H1 (cell line): ENCODE data around the gene DLL4. TPM values are rescaled to one million over a fixed set of nuclear protein-coding genes. Genes with fewer than 3 reads are reported as not detected.

Experiments
- CTCF ChIA-PET: fragments of 300-600 bp; sonication (Branson Sonifier 250); formaldehyde crosslinking; loops from one replicate; lab custom pipeline; 2021; ENCODE audit not compliant: partially characterized antibody; lab: Charles Lee
- POLR2A ChIA-PET: fragments of 300-600 bp; sonication (Branson Sonifier 250); formaldehyde crosslinking; loops from one replicate; lab custom pipeline; 2021; ENCODE audit warnings: inconsistent platforms; ENCODE audit not compliant: partially characterized antibody; lab: Charles Lee
- DNase-seq, 2 experiments: peaks; one replicate each; pipeline versions ENCODE4 v3.0.0 to v3.0.0-alpha.2; 2010 to 2022; ENCODE audit warnings: low spot score in 2 of 2, low read depth in 1 of 2, mixed read lengths in 1 of 2
- FAIRE-seq: peaks from 2 replicates; lab custom pipeline; 2011; peaks lifted over from hg19 to GRCh38; lab: Jason Lieb, UNC
- H2AFZ ChIP-seq: 2 replicates; pipeline ENCODE4 v1.8.1; 2012; ENCODE audit warnings: low read length, inconsistent platforms
- H2AK5ac ChIP-seq: 2 replicates; pipeline ENCODE4 v1.6.1; 2013; ENCODE audit warnings: low read depth, low read length
- H2BK120ac ChIP-seq: replicated peaks from 2 replicates; pipeline ENCODE3; 2013; ENCODE audit warnings: low read depth, low read length, inconsistent platforms
- H2BK12ac ChIP-seq: 2 replicates; pipeline ENCODE4 v1.6.1; 2013; ENCODE audit warnings: low read depth, low read length
- H2BK15ac ChIP-seq: 2 replicates; pipeline ENCODE4 v1.6.1; 2013; ENCODE audit warnings: low read length
- H2BK20ac ChIP-seq: 2 replicates; pipeline ENCODE4 v1.6.1; 2013; ENCODE audit warnings: low read length
- H2BK5ac ChIP-seq: 2 replicates; pipeline ENCODE4 v1.6.1; 2013; ENCODE audit warnings: low read depth, low read length
- H3K14ac ChIP-seq: 2 replicates; pipeline ENCODE4 v1.6.1; 2013; ENCODE audit warnings: inconsistent platforms; ENCODE audit not compliant: insufficient read length
- H3K18ac ChIP-seq: 2 replicates; pipeline ENCODE4 v1.6.1; 2013; ENCODE audit warnings: low read length; ENCODE audit errors: extremely low read depth
- H3K23ac ChIP-seq: 2 replicates; pipeline ENCODE4 v1.6.1; 2013; ENCODE audit warnings: inconsistent platforms; ENCODE audit not compliant: insufficient read length
- H3K23me2 ChIP-seq: 2 replicates; pipeline ENCODE4 v1.6.1; 2013; ENCODE audit warnings: low read depth, low read length
- H3K27ac ChIP-seq: 2 replicates; pipeline ENCODE4 v1.6.1; 2011; ENCODE audit warnings: low read depth, low read length, inconsistent platforms
- H3K27me3 ChIP-seq, 4 experiments: replicated peaks in 1 of 4; 1 replicate in 1 of 4; 2 replicates in 3 of 4; pipeline versions ENCODE4 v1.6.1 to v1.8.1; 2011 to 2013; ENCODE audit warnings: low read length in 3 of 4, mild to moderate bottlenecking in 3 of 4, inconsistent platforms in 2 of 4, mixed read lengths in 2 of 4, moderate library complexity in 1 of 4; ENCODE audit not compliant: control insufficient read depth in 3 of 4, insufficient read depth in 3 of 4; ENCODE audit errors: extremely low read depth in 1 of 4
- H3K36me3 ChIP-seq, 4 experiments: 2 replicates each; pipeline versions ENCODE4 v1.6.1 to v1.8.1; 2011 to 2013; ENCODE audit warnings: mild to moderate bottlenecking in 4 of 4, low read length in 3 of 4, moderate library complexity in 2 of 4, control low read depth in 1 of 4, inconsistent platforms in 1 of 4; ENCODE audit not compliant: insufficient read depth in 4 of 4, control insufficient read depth in 2 of 4
- H3K4ac ChIP-seq: replicated peaks from 2 replicates; pipeline ENCODE3; 2013; ENCODE audit warnings: low read length, low read depth, mixed read lengths, inconsistent platforms; ENCODE audit not compliant: insufficient read length
- H3K4me1 ChIP-seq, 4 experiments: replicated peaks in 1 of 4; 1 replicate in 1 of 4; 2 replicates in 3 of 4; pipeline versions ENCODE4 v1.6.1 to v1.8.1; 2011 to 2013; ENCODE audit warnings: low read length in 3 of 4, inconsistent platforms in 2 of 4, mixed read lengths in 1 of 4; ENCODE audit not compliant: insufficient read depth in 4 of 4, control insufficient read depth in 3 of 4
- H3K4me2 ChIP-seq, 2 experiments: 2 replicates each; pipeline versions ENCODE4 v1.6.1 to v1.8.1; 2011 to 2013; ENCODE audit warnings: low read depth in 2 of 2, low read length in 2 of 2, control low read depth in 1 of 2, inconsistent platforms in 1 of 2, mild to moderate bottlenecking in 1 of 2; ENCODE audit not compliant: insufficient read depth in 1 of 2
- H3K4me3 ChIP-seq, 4 experiments: fragments of 200-600, 300-600 bp in 1 of 4; sonication (generic), shearing (Covaris generic), sonication (Bioruptor Twin) in 1 of 4; 2 replicates each; pipeline versions ENCODE4 v1.5.1 to v1.8.1; 2011 to 2016; ENCODE audit warnings: low read length in 4 of 4, low read depth in 3 of 4, control low read depth in 2 of 4, inconsistent platforms in 2 of 4, mild to moderate bottlenecking in 2 of 4, mixed read lengths in 1 of 4, moderate library complexity in 1 of 4; ENCODE audit not compliant: insufficient read depth in 2 of 4; ENCODE audit errors: extremely low read depth in 1 of 4
- H3K56ac ChIP-seq: replicated peaks from 2 replicates; pipeline ENCODE3; 2013; ENCODE audit warnings: low read depth, mild to moderate bottlenecking, mixed read lengths, low read length, inconsistent platforms; ENCODE audit not compliant: insufficient read length
- H3K79me1 ChIP-seq: 2 replicates; pipeline ENCODE4 v1.6.1; 2013; ENCODE audit warnings: low read depth, low read length, control low read depth
- H3K79me2 ChIP-seq, 2 experiments: 2 replicates each; pipeline versions ENCODE4 v1.6.1 to v1.8.1; 2012 to 2013; ENCODE audit warnings: low read length in 2 of 2, mild to moderate bottlenecking in 2 of 2, inconsistent platforms in 1 of 2; ENCODE audit not compliant: insufficient read depth in 2 of 2, control insufficient read depth in 1 of 2
- H3K9ac ChIP-seq, 4 experiments: replicated peaks in 1 of 4; 1 replicate in 1 of 4; 2 replicates in 3 of 4; pipeline versions ENCODE4 v1.6.1 to v1.8.1; 2011 to 2013; ENCODE audit warnings: low read depth in 3 of 4, low read length in 3 of 4, control low read depth in 2 of 4, mild to moderate bottlenecking in 2 of 4, moderate library complexity in 2 of 4, inconsistent platforms in 1 of 4; ENCODE audit errors: extremely low read depth in 1 of 4
- H3K9me3 ChIP-seq, 2 experiments: 2 replicates each; pipeline versions ENCODE4 v1.6.1 to v1.8.1; 2012 to 2013; ENCODE audit warnings: mild to moderate bottlenecking in 2 of 2, moderate library complexity in 2 of 2, control low read depth in 1 of 2, inconsistent platforms in 1 of 2, low read depth in 1 of 2, low read length in 1 of 2, mixed read lengths in 1 of 2; ENCODE audit not compliant: insufficient read depth in 2 of 2
- H4K20me1 ChIP-seq, 2 experiments: replicated peaks in 1 of 2; 2 replicates each; pipeline versions ENCODE3 to v1.8.1; 2011 to 2013; ENCODE audit warnings: inconsistent platforms in 2 of 2, low read length in 2 of 2, mild to moderate bottlenecking in 1 of 2; ENCODE audit not compliant: insufficient read depth in 2 of 2, control insufficient read depth in 1 of 2
- H4K5ac ChIP-seq: 2 replicates; pipeline ENCODE4 v1.6.1; 2013; ENCODE audit warnings: low read length, low read depth, mixed read lengths, inconsistent platforms; ENCODE audit not compliant: insufficient read length
- H4K8ac ChIP-seq: 2 replicates; pipeline ENCODE4 v1.8.0; 2013; ENCODE audit warnings: mild to moderate bottlenecking, moderate library complexity, low read length, inconsistent platforms; ENCODE audit not compliant: insufficient read depth; ENCODE audit errors: extremely low read depth
- H4K91ac ChIP-seq: replicated peaks from 2 replicates; pipeline ENCODE3; 2013; ENCODE audit warnings: low read length, mixed read lengths, inconsistent platforms; ENCODE audit not compliant: insufficient read length
- EZH2 ChIP-seq: fragments of 200-600 bp; sonication (generic); IDR thresholded peaks from 2 replicates; pipeline ENCODE4 v1.7.1; 2012; ENCODE audit warnings: low read depth, mild to moderate bottlenecking, moderate library complexity, low read length, inconsistent platforms; ENCODE audit not compliant: severe bottlenecking
- GTF2F1 ChIP-seq: IDR thresholded peaks from 2 replicates; pipeline ENCODE4 v1.6.1; 2012; ENCODE audit warnings: low read depth, low read length, improper control_type of control experiment, borderline replicate concordance
- RFX5 ChIP-seq: IDR thresholded peaks from 2 replicates; pipeline ENCODE4 v1.6.1; 2011; ENCODE audit warnings: low read depth, low read length, improper control_type of control experiment, borderline replicate concordance
- RXRA ChIP-seq: IDR thresholded peaks from 2 replicates; pipeline ENCODE4 v1.6.1; 2011; ENCODE audit warnings: low read depth, mild to moderate bottlenecking, low read length, moderate library complexity; ENCODE audit not compliant: insufficient read depth
- SP4 ChIP-seq: IDR thresholded peaks from 2 replicates; pipeline ENCODE4 v1.6.1; 2012; ENCODE audit warnings: low read length, inconsistent platforms
- WGBS, 2 experiments: shearing (Covaris generic) in 1 of 2; methylation state at CpG; one replicate each; pipeline versions ENCODE4 v1.1.6 to v1.1.7; 2013 to 2015; ENCODE audit warnings: low lambda C conversion rate in 2 of 2, mixed read lengths in 2 of 2, inconsistent platforms in 1 of 2, low coverage in 1 of 2, missing lambda C conversion rate in 1 of 2; ENCODE audit not compliant: insufficient replicate concordance in 2 of 2, insufficient coverage in 1 of 2, insufficient read length in 1 of 2; ENCODE audit errors: extremely low coverage in 1 of 2, missing lambda C conversion rate in 1 of 2; 5-methylcytosine and 5-hydroxymethylcytosine counted together
- polyA plus RNA-seq, 7 experiments: library from polyadenylated mRNA; depleted of rRNA in 3 of 7; stranded (reverse) in 5 of 7; unstranded in 2 of 7; fragments of >200 nt in 5 of 7; fragments of 200-250 nt in 2 of 7; gene quantifications; 1 replicate in 5 of 7; 2 replicates in 1 of 7; 4 replicates in 1 of 7; pipeline versions ENCODE4 v1.2.1 to v1.2.3, GENCODE V29; 2011 to 2013; ENCODE audit warnings: missing spikeins in 2 of 7, mixed read lengths in 2 of 7
- total RNA-seq: library from RNA; stranded (reverse); fragmentation: NEBNext Ultra II Directional; extraction: Animal tissue kit (Norgen Biotek cat#: 25700); gene quantifications from 2 replicates; pipeline ENCODE4 v1.2.1, GENCODE V29; 2021

DLL4 gene
- total and polyA plus RNA-seq, 2 of the 8 experiments (the other 6 are each of a cell fraction or from before 2014, with no cell fraction given), result 0.23 to 0.60 TPM

DNA sequence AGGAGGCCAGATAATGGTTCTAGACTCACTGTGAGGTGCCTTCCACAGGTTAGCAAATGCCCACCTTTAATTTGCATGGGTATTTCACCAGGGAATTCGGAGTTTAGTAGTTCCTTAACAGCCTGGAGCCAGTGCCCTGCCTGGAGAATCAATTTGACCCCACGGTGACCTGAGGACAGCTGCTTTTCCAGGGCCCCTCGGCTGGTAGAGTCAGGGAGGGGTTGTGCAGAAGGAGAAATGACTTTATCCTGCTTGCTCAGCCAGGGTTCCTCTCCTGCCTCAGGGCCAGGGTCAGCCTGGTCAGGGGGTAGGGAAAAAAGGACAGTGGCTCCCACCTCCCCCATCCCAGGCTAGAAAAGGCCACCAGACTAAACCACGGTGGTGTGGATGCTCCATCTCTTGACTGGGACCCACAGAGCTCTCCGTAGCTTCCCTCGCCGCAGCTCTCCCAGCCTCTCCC lies 12.0 kb downstream of the DLL4 start:
- peak overlapping the region; percentile 81; the same call in 1 of the 2 replicates for H2AFZ ChIP-seq
- no peak overlapping the region for H4K5ac ChIP-seq
- peak overlapping the region; percentile 30 to 64 (median 52) for H3K4me3 ChIP-seq
- H3K79me2 ChIP-seq, result no peaks in the 10 kb centered on the region
- peak overlapping the region; percentile 58; the same call in 1 of the 2 replicates for H3K27ac ChIP-seq
- 49% methylated on average over 7 of the region's 7 CpGs; no CpG with 5 or more reads in 1 of the 2 experiments for WGBS, 2 experiments
- FAIRE-seq (no peak), DNase-seq (peak in 1 of 2 experiments; percentile 72)
- 0 out of 2 replicates have a peak, but pooled peaks have one; percentile 37 for TF ChIP-seq RXRA
- TF ChIP-seq EZH2, result peak; percentile 40
- no peak for TF ChIP-seq GTF2F1
- TF ChIP-seq RFX5, result no peak
- TF ChIP-seq SP4, result no peak
- peak overlapping the region; percentile 64 to 92 for H3K4me2 ChIP-seq
- H3K9ac ChIP-seq, result peak overlapping the region in 3 of 4 experiments; percentile 57 to 74 (median 69); a peak in 6 of 7 replicates
- no peaks in the 10 kb centered on the region for H3K36me3 ChIP-seq
- POLR2A ChIA-PET, result interaction anchor here (0.9 to 43.8 kb wide), 12 partner anchors 5 to 176 kb away, joined by 3 to 1505 read pairs (median 5); partner anchors contain the start of genes CHAC1, DLL4, RHOV and VPS18
- H3K4ac ChIP-seq, result peak overlapping the region; percentile 70
- H3K27me3 ChIP-seq, result peaks cover 0 to 29% (median 16%) of the 10 kb centered on the region in 4 experiments; a peak in 6 of 7 replicates
- peak overlapping the region; percentile 97 for H4K8ac ChIP-seq
- H3K9me3 ChIP-seq, result no peaks in the 10 kb centered on the region
- H4K20me1 ChIP-seq, result no peaks in the 10 kb centered on the region
- H3K14ac ChIP-seq, result no peak overlapping the region
- H2AK5ac ChIP-seq, result 0 out of 2 replicates have a peak overlapping the region, but pooled peaks have one; percentile 20
- peaks cover 5% of the 10 kb centered on the region; the same call in 1 of the 2 replicates for H3K23me2 ChIP-seq
- 0 out of 2 replicates have a peak overlapping the region, but pooled peaks have one; percentile 29 for H2BK15ac ChIP-seq
- no peak overlapping the region; the same call in none of the 2 replicates for H3K18ac ChIP-seq
- H2BK120ac ChIP-seq, result no peak overlapping the region
- H4K91ac ChIP-seq, result peak overlapping the region; percentile 70
- CTCF ChIA-PET, result interaction anchor here (0.6 to 33.1 kb wide), 25 partner anchors 11 to 958 kb away, joined by 3 to 590 read pairs (median 6); partner anchors contain the start of genes CHAC1, DLL4 and VPS18
- H3K23ac ChIP-seq, result no peak overlapping the region
- H3K56ac ChIP-seq, result no peak overlapping the region
- no peak overlapping the region for H2BK5ac ChIP-seq
- peak overlapping the region; percentile 75; the same call in 1 of the 2 replicates for H2BK12ac ChIP-seq
- 0 out of 2 replicates have a peak overlapping the region, but pooled peaks have one; percentile 32 for H2BK20ac ChIP-seq
- H3K4me1 ChIP-seq, result peaks cover 0 to 28% (median 12%) of the 10 kb centered on the region in 4 experiments; a peak in 6 of 7 replicates
- H3K79me1 ChIP-seq, result no peaks in the 10 kb centered on the region
